Activated naive CD8-positive, alpha-beta T cell (primary cell): ENCODE data around the gene TKTL1.
"Not testable (repeated sequence)": the region's sequence is repeated elsewhere in the genome, so short reads cannot be mapped to it uniquely, and the experiment has no call there.

Source experiments
- H3K27ac Mint-ChIP-seq: one replicate; pipeline ENCODE4 v1.8.0; 2021; ENCODE audit warnings: mixed read lengths
- H3K27me3 Mint-ChIP-seq: one replicate; pipeline ENCODE4 v1.8.0; 2021; ENCODE audit warnings: mixed read lengths
- H3K36me3 Mint-ChIP-seq: one replicate; pipeline ENCODE4 v1.8.0; 2021; ENCODE audit warnings: mixed read lengths
- H3K4me1 Mint-ChIP-seq: one replicate; pipeline ENCODE4 v1.8.0; 2021; ENCODE audit warnings: low read depth, mixed read lengths
- H3K4me3 Mint-ChIP-seq: one replicate; pipeline ENCODE4 v1.8.0; 2021; ENCODE audit warnings: mild to moderate bottlenecking, mixed read lengths
- H3K9me3 Mint-ChIP-seq: one replicate; pipeline ENCODE4 v1.8.0; 2021; ENCODE audit warnings: low read depth, mixed read lengths

The TKTL1 gene

GRCh38 chrX:154295664-154296310 lies at the start of gene TKTL1:
Gene TKTL1, plus strand, starts transcription at chrX:154295795. Its CDS starts 65 bp downstream, at chrX:154295860.
- no peaks in the 10 kb centered on the region for H3K27me3 Mint-ChIP-seq
- H3K4me3 Mint-ChIP-seq: no peak within 1 kb of the TSS
- no peaks in the 10 kb centered on the region for H3K9me3 Mint-ChIP-seq
- no peaks in the 10 kb centered on the region for H3K36me3 Mint-ChIP-seq
- H3K4me1 Mint-ChIP-seq: no peaks in the 10 kb centered on the region
- no peak within 1 kb of the TSS for H3K27ac Mint-ChIP-seq

- H3K4me3 Mint-ChIP-seq: not testable (repeated sequence)
These were observed 48.1 kb upstream of the TKTL1 start for GRCh38 chrX:154247377-154248045.

GRCh38 chrX:154248076-154248475 lies 47.5 kb upstream of the TKTL1 start:
- not testable (repeated sequence) for H3K4me1 Mint-ChIP-seq

More at GRCh38 chrX:154247377-154248045, 48.1 kb upstream of the TKTL1 start:
- not testable (repeated sequence) for H3K27me3 Mint-ChIP-seq, H3K4me1 Mint-ChIP-seq, H3K9me3 Mint-ChIP-seq, H3K36me3 Mint-ChIP-seq, H3K27ac Mint-ChIP-seq

GRCh38 chrX:154257282-154257681 lies 38.3 kb upstream of the TKTL1 start, which contains the start of gene OPN1MW3:
Gene OPN1MW3, plus strand, starts transcription at chrX:154257582. Its CDS starts 38 bp downstream, at chrX:154257620.
- not testable (repeated sequence) for H3K27ac Mint-ChIP-seq, H3K4me3 Mint-ChIP-seq, H3K4me1 Mint-ChIP-seq, H3K27me3 Mint-ChIP-seq, H3K9me3 Mint-ChIP-seq, H3K36me3 Mint-ChIP-seq

More at GRCh38 chrX:154248076-154248475, 47.5 kb upstream of the TKTL1 start:
- H3K9me3 Mint-ChIP-seq, H3K36me3 Mint-ChIP-seq, H3K27me3 Mint-ChIP-seq, H3K27ac Mint-ChIP-seq, H3K4me3 Mint-ChIP-seq: not testable (repeated sequence)

GRCh38 chrX:154258711-154259110 lies 36.9 kb upstream of the TKTL1 start:
- H3K27ac Mint-ChIP-seq, H3K9me3 Mint-ChIP-seq, H3K4me1 Mint-ChIP-seq, H3K4me3 Mint-ChIP-seq, H3K36me3 Mint-ChIP-seq, H3K27me3 Mint-ChIP-seq: not testable (repeated sequence)

GRCh38 chrX:154263072-154263471 lies 32.5 kb upstream of the TKTL1 start:
- H3K4me1 Mint-ChIP-seq, H3K27me3 Mint-ChIP-seq, H3K9me3 Mint-ChIP-seq, H3K27ac Mint-ChIP-seq, H3K36me3 Mint-ChIP-seq, H3K4me3 Mint-ChIP-seq: not testable (repeated sequence)

GRCh38 chrX:154269245-154269644 lies 26.4 kb upstream of the TKTL1 start:
- not testable (repeated sequence) for H3K4me1 Mint-ChIP-seq, H3K36me3 Mint-ChIP-seq, H3K9me3 Mint-ChIP-seq, H3K4me3 Mint-ChIP-seq, H3K27me3 Mint-ChIP-seq, H3K27ac Mint-ChIP-seq

GRCh38 chrX:154284489-154285338 lies 10.9 kb upstream of the TKTL1 start:
- H3K27ac Mint-ChIP-seq, H3K27me3 Mint-ChIP-seq, H3K36me3 Mint-ChIP-seq, H3K4me1 Mint-ChIP-seq, H3K4me3 Mint-ChIP-seq, H3K9me3 Mint-ChIP-seq: not testable (repeated sequence)

GRCh38 chrX:154286406-154286805 lies 9.2 kb upstream of the TKTL1 start:
- H3K4me3 Mint-ChIP-seq, H3K27ac Mint-ChIP-seq, H3K9me3 Mint-ChIP-seq, H3K36me3 Mint-ChIP-seq, H3K27me3 Mint-ChIP-seq, H3K4me1 Mint-ChIP-seq: not testable (repeated sequence)

GRCh38 chrX:154294791-154295574 lies 612 bp upstream of the TKTL1 start, which contains the start of gene TEX28:
Gene TEX28, minus strand, starts transcription at chrX:154295124. Its CDS starts 3,007 bp downstream, at chrX:154292117.
- H3K4me1 Mint-ChIP-seq: no peaks in the 10 kb centered on the region
- no peaks in the 10 kb centered on the region for H3K36me3 Mint-ChIP-seq
- H3K9me3 Mint-ChIP-seq: no peaks in the 10 kb centered on the region
- H3K27ac Mint-ChIP-seq: no peak within 1 kb of the TSS
- no peak within 1 kb of the TSS for H3K4me3 Mint-ChIP-seq
- H3K27me3 Mint-ChIP-seq: no peaks in the 10 kb centered on the region

- Mint-ChIP-seq H3K9me3 (no peaks in the 10 kb centered on the region), H3K36me3 (no peaks in the 10 kb centered on the region), H3K27me3 (no peaks in the 10 kb centered on the region), H3K27ac (no peak overlapping the region), H3K4me1 (no peaks in the 10 kb centered on the region), H3K4me3 (no peak overlapping the region)
These were observed 1.1 kb downstream of the TKTL1 start for GRCh38 chrX:154296731-154297130.

GRCh38 chrX:154298312-154298711 lies 2.7 kb downstream of the TKTL1 start:
- Mint-ChIP-seq H3K9me3 (no peaks in the 10 kb centered on the region), H3K27me3 (no peaks in the 10 kb centered on the region), H3K36me3 (no peaks in the 10 kb centered on the region), H3K4me1 (no peaks in the 10 kb centered on the region), H3K4me3 (no peak overlapping the region), H3K27ac (no peak overlapping the region)

- Mint-ChIP-seq H3K27ac (no peak overlapping the region), H3K27me3 (no peaks in the 10 kb centered on the region), H3K36me3 (no peaks in the 10 kb centered on the region), H3K9me3 (no peaks in the 10 kb centered on the region), H3K4me1 (no peaks in the 10 kb centered on the region), H3K4me3 (no peak overlapping the region)
These were observed 5.2 kb downstream of the TKTL1 start for GRCh38 chrX:154300816-154301215.

GRCh38 chrX:154302998-154303397 lies 7.4 kb downstream of the TKTL1 start:
- not testable (repeated sequence) for H3K9me3 Mint-ChIP-seq, H3K4me1 Mint-ChIP-seq, H3K27ac Mint-ChIP-seq, H3K27me3 Mint-ChIP-seq, H3K36me3 Mint-ChIP-seq, H3K4me3 Mint-ChIP-seq

- Mint-ChIP-seq H3K36me3 (no peaks in the 10 kb centered on the region), H3K27ac (no peak overlapping the region), H3K9me3 (no peaks in the 10 kb centered on the region), H3K4me1 (peaks cover 11% of the 10 kb centered on the region), H3K4me3 (no peak overlapping the region), H3K27me3 (no peaks in the 10 kb centered on the region)
These were observed 7.9 kb downstream of the TKTL1 start for GRCh38 chrX:154303476-154303875.
